GM18499 (cell line): ENCODE results near the gene PNMA8A.

ENCODE experiments used
- ATAC-seq: cut with Tn5 transposase; IDR thresholded peaks from one replicate; pipeline ENCODE4 v1.9.1; 2021; ENCODE audit warnings: moderate number of reproducible peaks; ENCODE audit not compliant: insufficient read depth, unreplicated experiment

Gene PNMA8A

DNA sequence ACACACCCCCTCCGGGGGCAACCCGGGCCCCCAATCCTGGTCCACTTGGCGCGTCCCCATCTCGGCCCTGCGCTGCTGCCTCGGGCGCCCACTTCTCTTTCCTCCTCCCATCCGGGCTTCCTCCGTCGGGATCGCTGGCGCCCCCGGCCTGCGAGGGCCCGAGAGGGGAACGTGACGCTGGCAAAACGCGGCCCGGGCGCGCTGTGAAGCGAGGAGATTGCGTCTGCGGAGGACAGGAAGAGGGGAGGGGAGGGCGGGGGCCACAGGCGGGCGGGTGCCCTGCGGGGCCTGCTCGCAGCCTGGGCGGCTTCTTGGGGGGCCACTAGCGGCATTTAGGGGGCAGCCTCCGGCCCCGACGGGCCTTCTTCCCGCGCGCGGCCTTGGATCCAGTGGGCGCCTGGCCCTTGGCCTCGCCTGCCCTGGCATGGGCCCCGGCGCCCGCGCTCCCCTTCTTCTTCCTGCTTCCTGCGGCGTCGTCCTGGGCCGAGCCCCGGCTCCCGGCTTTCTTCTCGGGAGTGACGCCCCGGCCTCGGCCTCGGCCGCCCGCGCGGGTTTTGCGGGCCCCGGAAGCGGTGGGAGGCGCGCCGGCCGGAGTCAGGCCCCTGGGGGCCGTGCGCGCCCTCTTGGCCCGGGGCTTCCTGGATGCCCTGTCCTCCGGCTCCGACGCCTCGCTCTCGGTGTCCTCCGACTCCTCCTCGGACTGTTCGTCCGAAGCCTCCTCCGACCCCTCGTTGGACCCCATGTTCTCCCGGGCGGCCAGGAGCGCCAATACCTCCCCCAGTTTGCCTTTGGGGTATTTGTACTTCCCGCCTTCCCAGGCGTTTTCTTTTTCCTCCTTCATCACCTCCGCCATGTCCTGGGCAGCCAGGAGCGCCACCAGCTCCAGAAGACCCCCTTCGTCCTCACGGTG, 22.1 kb upstream of the PNMA8A start:
- no peak for ATAC-seq

DNA sequence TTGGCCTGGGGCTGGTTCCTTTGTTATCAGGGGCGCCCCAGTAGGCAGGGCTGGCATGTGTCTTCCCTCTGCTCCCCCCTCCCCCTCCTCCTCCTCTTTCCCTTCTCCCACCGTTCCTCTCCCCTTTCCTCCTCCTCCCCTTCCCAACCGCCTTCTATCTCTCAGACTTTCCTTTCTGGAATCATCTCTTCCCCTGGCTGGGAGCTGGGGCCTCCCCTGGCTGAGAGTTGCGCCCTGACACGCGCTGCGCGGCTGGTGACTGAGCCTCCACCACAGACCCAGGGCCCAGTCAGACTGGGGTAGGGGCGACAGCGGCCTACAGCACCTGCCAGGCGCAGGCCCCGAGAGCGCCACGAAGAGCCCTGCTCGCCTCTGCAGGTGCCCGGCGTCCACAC, 21.5 kb upstream of the PNMA8A start:
- no peak for ATAC-seq

DNA sequence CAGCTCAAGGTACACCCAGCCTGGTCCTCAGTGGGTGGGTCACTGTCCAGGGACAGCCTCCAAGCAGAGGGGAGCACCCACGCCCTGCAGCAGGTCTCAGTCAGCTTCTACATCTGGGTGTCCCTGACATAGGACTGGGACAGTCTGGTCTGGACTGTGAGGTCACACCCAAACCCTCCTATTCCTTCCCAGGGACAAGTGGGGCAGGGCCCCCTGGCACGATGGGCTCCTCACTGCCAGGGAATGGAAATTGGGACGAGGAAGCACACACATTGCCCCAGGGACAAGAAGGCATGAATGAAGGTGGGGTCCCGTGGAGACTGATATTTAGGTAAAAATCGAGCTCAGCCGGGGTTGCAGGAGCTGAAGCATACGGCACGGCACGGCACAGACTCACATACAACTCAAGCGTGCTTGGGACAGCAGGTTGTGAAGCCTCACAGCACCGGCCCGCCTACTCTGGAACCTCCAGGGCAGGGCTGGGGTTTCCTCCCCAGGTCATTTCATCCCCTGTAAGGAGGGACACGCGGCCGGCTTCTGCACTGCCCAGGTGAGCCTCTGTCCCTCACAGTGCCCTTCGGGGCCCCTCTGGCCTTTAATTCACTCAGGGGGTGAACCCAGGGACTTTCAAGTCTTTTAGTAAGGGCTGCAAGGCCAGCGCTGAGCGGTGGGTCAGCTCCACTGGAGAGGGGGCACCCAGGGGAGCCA, 20.8 kb upstream of the PNMA8A start:
- no peak for ATAC-seq

DNA sequence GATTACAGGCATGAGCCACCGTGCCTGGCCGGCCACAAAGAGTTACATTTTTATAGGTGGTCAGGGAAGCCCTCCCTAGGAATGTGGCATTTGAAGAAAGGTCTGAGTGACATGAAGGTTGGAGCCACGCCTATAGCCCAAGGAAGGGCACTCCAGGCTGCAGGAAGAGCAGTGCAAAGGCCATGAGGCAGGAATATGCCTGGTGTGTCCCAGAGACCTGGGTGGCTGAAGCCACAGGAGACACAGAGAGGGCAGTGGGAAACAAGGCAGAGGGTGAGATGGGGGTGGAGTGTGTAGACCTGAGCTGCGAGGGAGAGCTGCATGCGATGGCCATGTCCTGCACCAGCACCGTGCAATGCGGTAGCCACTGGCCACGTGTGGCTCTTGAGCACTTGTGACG, 19.4 kb upstream of the PNMA8A start:
- no peak for ATAC-seq

DNA sequence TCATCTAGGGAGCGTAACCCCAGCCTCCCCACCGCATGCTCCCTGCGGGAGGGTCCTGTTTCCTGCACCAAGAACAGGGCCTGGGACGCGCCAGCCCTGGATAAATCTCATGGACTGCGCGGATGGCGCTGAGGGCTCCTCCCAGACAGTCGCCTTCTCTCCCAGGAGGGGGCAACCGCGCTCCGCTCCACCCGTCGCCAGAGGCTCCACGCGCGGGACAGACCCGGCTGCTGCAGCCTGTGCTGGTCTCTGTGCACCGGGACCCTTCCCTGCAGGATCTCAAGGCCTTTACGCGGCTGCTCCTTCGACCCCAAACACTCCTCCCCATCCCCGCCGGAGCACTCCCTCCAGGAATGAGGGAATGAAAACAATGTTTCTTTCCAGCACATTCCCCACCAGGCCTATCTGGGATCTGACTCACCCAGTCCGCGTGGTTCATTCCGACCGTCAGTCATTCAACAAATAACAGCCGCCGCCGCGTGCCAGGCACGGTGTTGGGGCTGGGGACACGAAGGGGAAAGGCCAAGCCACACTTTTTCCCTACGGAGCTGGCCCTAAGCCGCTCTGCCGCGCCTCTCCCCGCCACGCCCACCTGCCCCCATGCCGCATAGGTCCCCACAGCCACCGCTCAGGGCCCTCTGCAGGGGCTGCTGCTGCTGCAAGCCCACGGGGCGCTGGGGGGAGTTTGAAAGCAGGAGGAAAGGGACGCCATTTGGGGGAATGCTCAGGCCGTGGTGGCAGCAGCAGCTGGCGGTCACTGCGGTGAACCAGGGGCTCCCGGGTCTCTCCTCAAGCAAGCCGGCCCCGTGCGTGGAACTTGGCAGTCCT, 18.3 kb upstream of the PNMA8A start:
- no peak for ATAC-seq

DNA sequence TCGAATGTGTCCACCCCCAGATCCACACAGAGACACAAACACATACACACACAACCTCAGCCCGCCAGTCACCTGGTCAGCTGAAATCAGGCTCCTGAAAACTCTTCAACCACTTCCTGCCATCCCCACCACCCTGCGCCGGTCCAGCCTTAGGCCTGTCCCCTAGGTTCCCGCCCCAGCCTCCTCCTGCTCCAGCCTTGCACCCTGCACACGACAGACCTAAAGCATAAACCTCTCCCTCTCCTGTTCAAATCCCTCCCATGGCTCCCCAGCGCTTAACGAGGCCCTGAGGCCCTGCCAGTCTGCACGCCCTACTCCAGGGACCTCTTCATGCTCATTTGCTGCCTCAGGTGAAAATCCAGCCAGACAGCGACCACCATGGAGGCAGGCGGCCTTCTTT, 17.2 kb upstream of the PNMA8A start:
- ATAC-seq, result no peak

DNA sequence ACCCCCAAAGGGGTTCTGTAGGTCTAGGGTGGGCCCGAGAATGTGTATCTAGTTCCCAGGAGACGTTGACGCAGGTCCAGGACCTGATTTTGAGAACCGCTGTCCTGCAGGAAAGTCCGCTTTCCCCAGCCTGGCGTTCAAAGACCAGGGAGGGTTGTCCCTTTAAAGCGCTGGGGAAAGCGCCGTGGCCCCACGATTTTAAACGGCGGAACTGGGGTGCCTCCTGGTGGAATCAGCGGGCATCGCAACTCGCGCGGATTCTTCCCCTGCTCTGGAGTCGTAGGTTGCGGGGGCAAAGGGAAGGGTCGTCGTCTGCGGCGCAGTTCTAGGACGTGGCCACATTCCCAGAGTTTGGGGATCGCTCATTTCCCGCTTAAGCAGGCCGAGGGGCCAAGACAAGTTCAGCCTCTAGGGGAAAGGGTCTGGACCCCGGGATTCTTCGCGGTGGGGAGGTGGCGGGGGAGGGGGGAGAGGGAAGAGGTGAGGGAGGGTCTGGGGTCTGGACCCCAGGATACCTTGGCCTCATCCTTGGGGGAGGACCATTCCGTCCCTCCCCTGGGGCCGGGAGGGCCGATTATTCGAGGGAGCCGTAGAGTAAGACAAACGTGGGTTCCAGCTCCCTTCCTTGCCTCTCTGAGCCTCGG, 16.6 kb upstream of the PNMA8A start:
- no peak for ATAC-seq

DNA sequence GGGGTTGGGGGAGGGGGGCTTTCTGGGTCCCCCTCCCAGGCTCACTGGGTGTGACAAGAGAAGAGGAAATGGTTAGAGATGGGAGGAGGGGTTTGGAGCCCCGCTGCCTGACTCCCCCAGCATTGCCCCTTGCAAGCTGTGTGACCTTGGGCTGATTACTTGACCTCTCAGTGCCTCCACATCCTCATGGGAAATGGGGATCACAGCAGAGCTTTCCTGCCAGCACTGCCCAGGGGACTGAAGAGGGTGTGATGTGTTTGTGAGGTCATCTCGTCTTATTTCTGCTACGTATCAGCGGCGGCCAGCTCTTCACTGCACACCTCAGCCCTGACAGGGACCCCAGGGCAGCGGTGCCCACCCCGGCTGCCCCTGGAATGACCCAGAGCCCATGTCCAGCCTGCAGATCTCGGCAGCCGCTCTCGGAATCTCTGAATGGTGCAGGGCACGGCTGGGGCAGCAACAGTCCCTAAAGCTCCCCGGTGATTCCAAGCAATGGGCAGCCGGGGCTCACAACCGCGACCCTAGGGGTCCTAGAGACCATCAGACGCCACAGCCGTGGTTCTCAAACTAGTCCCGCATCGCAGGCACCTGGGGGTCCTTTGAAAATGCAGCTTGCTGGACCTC, 15.9 kb upstream of the PNMA8A start:
- ATAC-seq, result no peak

DNA sequence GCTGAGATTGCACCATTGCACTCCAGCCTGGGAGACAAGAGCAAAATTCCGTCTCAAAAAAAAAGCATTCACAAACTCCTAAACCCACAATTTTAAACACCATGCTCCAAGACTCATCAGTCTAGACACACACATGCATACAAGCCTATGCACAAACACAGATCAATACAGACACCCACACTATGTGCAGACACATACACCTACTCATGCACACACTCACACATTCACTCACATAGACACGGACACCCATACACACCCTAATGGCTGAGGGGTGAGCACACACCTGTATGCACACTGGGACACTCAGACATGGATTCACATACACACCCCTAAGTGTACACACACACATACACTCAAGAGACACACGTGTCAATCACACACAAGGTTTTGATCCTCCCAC, 15.0 kb upstream of the PNMA8A start:
- no peak for ATAC-seq

DNA sequence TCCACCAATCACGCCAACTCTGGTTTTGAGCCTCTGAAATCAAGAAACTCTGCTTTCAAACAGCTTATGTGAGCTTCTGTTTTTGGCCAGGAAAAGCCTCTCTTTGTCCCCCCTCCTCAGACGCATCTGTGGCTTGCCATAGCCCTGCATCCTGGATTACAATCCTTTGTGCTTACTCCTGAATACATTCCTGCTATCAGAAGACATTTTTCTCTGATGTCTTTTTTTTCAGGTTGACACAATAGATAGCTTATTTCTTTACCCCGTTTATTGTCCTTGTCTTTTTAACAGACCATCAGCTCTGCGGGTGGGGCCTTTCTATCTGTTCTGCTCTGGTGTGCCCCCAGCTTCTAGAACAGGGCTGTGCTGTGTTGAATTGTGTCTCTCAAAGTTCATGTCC, 13.3 kb upstream of the PNMA8A start:
- no peak for ATAC-seq

DNA sequence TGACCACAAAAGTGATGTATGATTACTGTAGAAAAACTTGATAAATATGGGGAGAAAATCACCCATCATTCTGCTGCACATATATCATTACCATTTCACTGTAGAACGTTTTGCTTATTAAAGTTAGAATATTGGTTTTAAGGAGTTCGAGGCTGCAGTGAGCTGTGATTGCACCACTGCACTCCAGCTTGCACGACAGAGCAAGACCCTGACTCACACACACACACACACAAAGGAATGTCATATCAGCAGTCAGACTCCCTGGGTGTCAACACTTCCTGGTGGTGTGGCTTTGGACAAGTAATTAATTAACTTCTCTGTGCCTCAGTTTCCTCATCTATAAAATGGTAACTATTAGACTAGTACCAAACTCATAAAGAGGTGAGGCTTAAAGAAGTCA, 11.3 kb upstream of the PNMA8A start:
- ATAC-seq, result no peak

DNA sequence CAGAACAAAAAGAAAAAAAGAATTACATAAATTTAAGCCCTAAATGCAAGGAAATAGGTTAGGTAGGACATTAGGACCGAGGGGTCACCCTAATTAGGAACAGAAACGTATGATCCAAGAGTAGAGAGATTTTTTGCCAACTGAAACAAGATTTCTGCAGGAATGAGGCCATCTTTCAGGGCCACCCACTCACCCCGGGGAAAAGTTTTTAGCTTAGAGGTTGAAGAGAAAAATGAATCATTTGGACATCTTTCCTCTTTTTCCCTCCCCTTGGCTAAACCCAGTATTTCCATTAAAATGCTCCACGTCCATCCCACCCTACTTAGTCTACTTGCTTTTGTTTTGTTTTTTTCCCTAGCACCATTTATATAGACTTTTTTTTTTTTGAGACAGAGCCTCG, 10.6 kb upstream of the PNMA8A start:
- ATAC-seq, result no peak

DNA sequence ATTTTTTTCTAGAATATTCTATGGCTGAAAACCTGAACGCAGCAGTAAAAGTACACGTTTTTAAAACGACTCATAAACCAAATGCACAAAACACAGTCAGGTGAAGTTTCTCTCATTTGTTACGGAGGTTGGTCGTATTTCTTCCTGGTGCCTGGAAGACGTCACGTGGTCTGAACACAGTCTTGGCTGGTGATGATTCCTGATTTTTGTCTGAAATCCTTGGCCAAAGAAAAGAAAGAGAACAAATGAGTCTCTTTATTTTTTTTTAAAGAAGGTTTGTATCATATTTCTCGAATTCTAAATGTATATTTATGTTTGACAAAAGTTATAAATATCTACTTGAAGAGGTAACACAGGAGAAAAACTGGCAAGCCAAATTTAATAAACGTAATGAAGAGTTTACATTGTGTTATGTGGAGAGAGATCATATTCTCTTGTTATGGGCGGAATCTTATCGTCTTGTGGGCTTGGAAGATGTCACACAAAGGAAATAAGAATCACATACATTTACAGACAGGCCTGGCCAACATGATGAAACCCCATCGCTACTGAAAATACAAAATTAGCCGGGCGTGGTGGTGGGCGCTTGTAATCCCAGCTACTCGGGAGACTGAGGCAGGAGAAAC, 10.0 kb upstream of the PNMA8A start:
- no peak for ATAC-seq

DNA sequence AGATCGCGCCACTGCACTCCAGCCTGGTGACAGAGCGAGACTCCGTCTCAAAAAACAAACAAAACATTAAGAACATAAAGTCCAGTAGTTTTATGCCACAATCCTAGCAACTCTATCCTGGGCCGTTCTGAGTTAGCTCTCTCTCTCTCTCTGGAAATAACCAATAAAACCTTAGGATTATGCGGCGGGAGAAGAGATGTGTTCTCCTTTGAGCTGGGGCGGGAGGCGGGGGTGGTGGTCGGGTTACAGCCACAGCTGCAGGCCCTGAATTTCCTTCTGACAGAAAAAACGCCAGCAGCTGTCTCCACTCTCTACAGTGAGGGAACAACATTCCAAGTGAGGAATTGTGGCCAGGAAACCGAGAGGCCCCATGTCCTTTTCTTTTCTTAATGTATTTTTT, 9.1 kb upstream of the PNMA8A start:
- ATAC-seq, result no peak

DNA sequence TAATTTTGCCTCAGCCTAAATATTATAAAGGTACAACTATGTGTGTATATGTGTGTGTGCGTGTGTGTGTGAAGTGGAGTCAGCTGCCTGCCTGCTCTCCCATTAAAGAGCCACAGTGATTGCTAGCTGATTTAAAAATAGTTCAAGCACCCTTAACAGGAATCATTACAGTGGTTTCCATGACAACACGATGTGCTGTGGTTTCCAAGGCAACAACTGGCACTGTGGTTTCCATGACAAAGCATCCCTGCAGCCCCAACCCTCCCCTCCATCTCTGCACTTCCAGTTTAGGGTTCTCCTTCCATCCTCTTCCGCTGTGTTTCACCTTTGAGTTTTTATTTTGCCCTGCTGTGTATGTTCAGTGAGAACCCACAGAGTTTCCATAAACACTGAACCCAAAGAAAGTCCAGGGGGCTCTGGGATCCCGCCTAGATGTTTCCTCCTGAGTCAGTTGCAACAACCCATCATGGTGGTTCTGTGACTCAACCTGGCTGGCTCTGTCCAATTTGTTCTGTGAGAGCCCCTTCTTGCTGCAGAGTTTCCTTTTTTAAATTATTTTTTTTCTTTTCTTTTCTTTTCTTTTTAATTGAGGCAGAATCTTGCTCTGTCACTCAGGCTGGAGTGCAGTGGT, 7.1 kb upstream of the PNMA8A start:
- ATAC-seq, result no peak

DNA sequence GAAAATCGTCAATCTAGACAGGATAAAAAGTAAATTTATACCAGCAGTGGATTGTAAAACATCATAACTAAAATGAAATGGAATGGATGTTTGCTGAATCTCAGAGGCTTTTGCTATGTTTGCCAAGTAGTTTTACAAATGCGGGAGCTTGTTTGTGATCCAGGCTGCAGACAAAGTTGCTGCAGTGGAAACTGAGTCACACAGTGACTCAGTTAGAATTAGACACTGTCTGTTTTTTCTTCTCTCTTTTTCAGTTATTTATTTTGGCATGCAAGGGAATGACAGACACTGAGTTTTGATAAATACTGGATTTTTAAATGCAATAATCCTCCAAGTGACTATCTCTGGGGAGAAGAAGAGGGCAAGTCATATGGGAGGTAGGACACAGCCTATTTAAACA, 4.6 kb upstream of the PNMA8A start:
- no peak for ATAC-seq

DNA sequence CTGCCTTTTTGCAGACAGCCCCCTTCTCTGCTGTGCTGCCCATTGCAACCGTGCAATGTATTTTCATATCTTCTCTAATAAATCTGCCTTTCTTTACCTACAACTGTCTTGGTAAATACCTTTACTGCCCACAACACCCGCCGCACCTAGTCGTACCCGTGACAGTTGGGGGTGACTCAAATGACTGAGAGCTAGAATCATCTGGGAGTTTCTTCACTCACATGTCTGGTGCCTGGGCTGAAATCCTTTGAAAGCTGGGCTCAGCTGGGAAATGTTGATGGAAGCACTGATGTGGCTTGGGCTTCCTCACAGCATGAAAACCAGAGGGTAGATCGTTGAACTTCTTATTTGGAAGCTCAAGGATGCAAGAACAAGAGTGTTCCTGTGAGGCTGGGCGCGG, 2.8 kb upstream of the PNMA8A start:
- ATAC-seq, result no peak

DNA sequence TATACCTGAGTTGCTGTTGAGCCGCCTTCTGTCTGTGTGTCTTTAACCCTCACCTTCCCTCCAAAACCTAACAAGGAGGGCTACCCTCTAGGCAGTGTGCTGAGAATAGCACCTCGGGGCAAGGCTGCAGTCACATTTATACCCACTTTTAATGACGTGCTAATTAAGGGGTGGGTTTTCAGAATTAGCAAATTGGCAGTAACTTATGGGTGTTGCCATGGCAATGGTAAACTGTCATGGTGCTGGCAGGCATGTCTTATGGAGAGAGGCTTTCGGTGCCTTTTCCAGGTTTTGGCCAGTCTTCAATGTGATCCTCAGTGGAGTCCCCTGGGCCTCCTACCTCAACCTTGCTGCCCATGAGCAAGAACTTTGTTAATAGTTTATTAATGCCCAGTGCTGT, 1.2 kb upstream of the PNMA8A start:
- no peak for ATAC-seq
